Stomach (tissue), 4 donors: Measurements from ENCODE around the gene ASTN2.

Experiments
- CTCF ChIP-seq, 7 experiments: fragments of 450-650 bp in 4 of 7; fragments of 200-600 bp in 3 of 7; sonication (generic) in 3 of 7; IDR thresholded peaks; one replicate each; pipeline ENCODE4 v1.5.1; 2016 to 2019; ENCODE audit warnings: antibody characterized with exemption in 7 of 7, control low read depth in 2 of 7, mild to moderate bottlenecking in 1 of 7
- POLR2AphosphoS5 ChIP-seq, 3 donors: sonication (generic); formaldehyde crosslinking; IDR thresholded peaks; one replicate each; pipeline ENCODE4 v1.6.1; 2016; ENCODE audit warnings: antibody characterized with exemption in 3 of 3

- TF ChIP-seq CTCF (IDR thresholded peaks at IDR 0.05) (no peak), POLR2AphosphoS5 (IDR thresholded peaks at IDR 0.05) (no peak)
Measured at GRCh38 chr9:117344892-117345660, 69.8 kb downstream of the ASTN2 start.
